Activated T-helper 2 cell treated with anti-CD3 and anti-CD28 coated beads, Interferon-gamma antibody, Interleukin-2, Interleukin-4, amounts not matched to agents 10 μg/mL and 5 μg/mL and 100 μg/mL, durations not matched to agents 14 hours and 24 hours and 36 hours (primary cell): ENCODE measurements around the gene CPSF3. TPM values are rescaled to one million over a fixed set of nuclear protein-coding genes. Genes with fewer than 3 reads are reported as not detected.
"Not testable (repeated sequence)": the region's sequence is repeated elsewhere in the genome, so short reads cannot be mapped to it uniquely, and the experiment has no call there.

Source experiments
- DNase-seq: peaks from one replicate; pipeline ENCODE4 v3.0.0; 2021; ENCODE audit warnings: low spot score
- H3K27ac Mint-ChIP-seq: one replicate; pipeline ENCODE4 v1.8.0; 2021; ENCODE audit warnings: mixed read lengths
- H3K27me3 Mint-ChIP-seq: one replicate; pipeline ENCODE4 v1.8.0; 2021; ENCODE audit warnings: low read depth, mixed read lengths
- H3K36me3 Mint-ChIP-seq: one replicate; pipeline ENCODE4 v1.8.0; 2021; ENCODE audit warnings: low read depth, mixed read lengths
- H3K4me1 Mint-ChIP-seq: one replicate; pipeline ENCODE4 v1.8.0; 2021; ENCODE audit warnings: low read depth, mixed read lengths
- H3K4me3 Mint-ChIP-seq: one replicate; pipeline ENCODE4 v1.8.0; 2021; ENCODE audit warnings: low read depth, mild to moderate bottlenecking, moderate library complexity, mixed read lengths
- H3K9me3 Mint-ChIP-seq: one replicate; pipeline ENCODE4 v1.8.0; 2021; ENCODE audit warnings: mixed read lengths
- intact Hi-C: fragments of 100-400 bp; cut with micrococcal nuclease; formaldehyde crosslinking; loops from one replicate; pipeline ENCODE4 v1.15.1; 2023
- total RNA-seq: library from RNA; stranded (reverse); gene quantifications from 2 replicates; pipeline ENCODE4 v1.2.3, GENCODE V29; 2022

Gene CPSF3
- total RNA-seq, 1 donor from 2014 or later, result 69.5 TPM

GRCh38 chr2:9492927-9493326 is 69.5 kb downstream of the CPSF3 start:
- Mint-ChIP-seq H3K9me3 (no peaks in the 10 kb centered on the region), H3K4me3 (no peak overlapping the region), H3K27me3 (no peaks in the 10 kb centered on the region), H3K4me1 (peaks cover 22% of the 10 kb centered on the region), H3K36me3 (peaks cover 85% of the 10 kb centered on the region), H3K27ac (no peak overlapping the region)
- no peak for DNase-seq
- intact Hi-C loops, result no loop called here

DNA sequence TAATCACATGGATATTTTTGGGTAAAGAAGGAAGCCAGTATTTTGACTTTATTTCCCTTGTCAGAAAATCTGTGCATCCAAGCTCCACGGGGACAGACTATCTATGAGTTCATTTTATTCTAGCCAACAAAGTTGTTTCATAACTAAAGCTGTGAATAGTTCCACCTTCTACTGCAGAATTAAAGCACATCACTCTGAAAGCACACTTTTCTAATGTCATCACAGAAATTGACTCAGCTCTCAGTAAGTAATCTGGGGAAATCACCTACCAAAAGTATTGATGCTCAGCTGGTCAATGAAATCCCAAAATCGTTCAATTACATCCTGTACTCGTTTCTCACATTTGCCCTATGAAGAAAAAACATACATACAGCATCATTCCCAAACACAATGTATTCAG is 70.0 kb downstream of the CPSF3 start:
- Mint-ChIP-seq H3K36me3 (peaks cover 84% of the 10 kb centered on the region), H3K4me3 (no peak overlapping the region), H3K27me3 (no peaks in the 10 kb centered on the region), H3K4me1 (peaks cover 21% of the 10 kb centered on the region), H3K9me3 (no peaks in the 10 kb centered on the region), H3K27ac (no peak overlapping the region)
- intact Hi-C loops, result no loop called here
- no peak for DNase-seq

GRCh38 chr2:9494081-9494480 is 70.6 kb downstream of the CPSF3 start:
- Mint-ChIP-seq H3K9me3 (no peaks in the 10 kb centered on the region), H3K4me3 (no peak overlapping the region), H3K27ac (peak overlapping the region; percentile 24), H3K4me1 (peaks cover 16% of the 10 kb centered on the region), H3K36me3 (peaks cover 81% of the 10 kb centered on the region), H3K27me3 (no peaks in the 10 kb centered on the region)
- intact Hi-C loops, result no loop called here
- no peak for DNase-seq

DNA sequence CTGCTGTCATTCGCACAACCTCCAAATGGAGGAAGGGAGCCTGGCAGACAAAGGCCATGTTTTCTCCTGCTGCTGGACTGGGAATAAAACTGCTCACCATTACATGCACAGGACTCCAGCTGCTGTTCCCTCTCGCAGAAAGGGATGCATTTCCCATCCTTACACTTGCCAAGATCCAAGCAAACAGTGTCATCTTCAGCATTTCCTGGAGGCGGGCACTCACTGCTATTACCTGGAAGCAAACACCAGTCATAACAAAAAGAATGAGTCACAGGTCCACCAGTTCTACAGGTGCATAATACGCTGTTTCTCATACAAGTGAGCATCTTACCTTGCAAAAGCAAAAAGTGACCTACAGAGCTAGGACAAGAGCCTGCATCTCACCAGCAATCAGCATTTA is 73.6 kb downstream of the CPSF3 start:
- intact Hi-C loops, result no loop called here
- Mint-ChIP-seq H3K9me3 (no peaks in the 10 kb centered on the region), H3K27ac (no peak overlapping the region), H3K27me3 (no peaks in the 10 kb centered on the region), H3K4me1 (peaks cover 16% of the 10 kb centered on the region), H3K4me3 (no peak overlapping the region), H3K36me3 (peaks cover 72% of the 10 kb centered on the region)
- DNase-seq, result no peak

- intact Hi-C loops, result no loop called here
- no peaks in the 10 kb centered on the region for H3K9me3 Mint-ChIP-seq
- H3K27ac Mint-ChIP-seq, result no peak overlapping the region
- H3K4me3 Mint-ChIP-seq, result no peak overlapping the region
- H3K27me3 Mint-ChIP-seq, result no peaks in the 10 kb centered on the region
- peaks cover 16% of the 10 kb centered on the region for H3K4me1 Mint-ChIP-seq
- no peak for DNase-seq
- peaks cover 70% of the 10 kb centered on the region for H3K36me3 Mint-ChIP-seq
Observed at GRCh38 chr2:9498210-9498609, 74.8 kb downstream of the CPSF3 start.

DNA sequence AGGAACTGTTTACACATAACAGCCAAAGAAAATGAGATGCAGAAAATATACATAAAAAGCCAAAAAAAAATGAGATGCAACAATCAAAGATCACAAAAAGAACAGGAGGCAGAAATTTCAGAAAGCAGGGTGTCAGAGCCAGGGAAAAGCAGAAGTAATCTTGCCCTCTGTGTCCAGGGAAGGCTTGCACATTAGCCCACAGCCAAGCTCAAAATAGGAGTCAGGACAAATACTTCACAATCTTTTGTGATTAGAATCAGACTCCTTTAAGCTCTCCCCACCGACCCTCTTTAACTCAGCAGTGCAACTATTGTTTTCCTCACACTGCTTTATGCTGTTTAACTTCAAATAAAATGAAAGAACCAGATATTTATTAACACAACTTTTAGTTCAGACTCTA is 85.5 kb downstream of the CPSF3 start:
- Mint-ChIP-seq H3K4me1 (no peaks in the 10 kb centered on the region), H3K36me3 (peaks cover 62% of the 10 kb centered on the region), H3K27ac (no peak overlapping the region), H3K4me3 (no peak overlapping the region), H3K9me3 (no peaks in the 10 kb centered on the region), H3K27me3 (no peaks in the 10 kb centered on the region)
- intact Hi-C loops, result no loop called here
- DNase-seq, result no peak

DNA sequence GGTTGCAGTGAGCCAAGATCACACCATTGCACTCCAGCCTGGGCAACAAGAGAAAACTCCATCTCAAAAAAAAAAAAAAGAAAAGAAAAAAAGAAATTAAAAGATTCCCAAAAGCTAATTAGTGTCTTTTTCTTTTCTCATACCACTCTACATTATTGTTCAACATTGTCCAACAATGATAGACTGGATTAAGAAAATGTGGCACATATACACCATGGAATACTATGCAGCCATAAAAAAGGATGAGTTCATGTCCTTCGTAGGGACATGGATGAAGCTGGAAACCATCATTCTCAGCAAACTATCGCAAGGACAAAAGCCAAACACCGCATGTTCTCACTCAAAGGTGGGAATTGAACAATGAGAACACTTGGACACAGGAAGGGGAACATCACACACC is 90.5 kb downstream of the CPSF3 start:
- H3K9me3 Mint-ChIP-seq, DNase-seq, H3K27me3 Mint-ChIP-seq, H3K27ac Mint-ChIP-seq, H3K4me3 Mint-ChIP-seq, H3K4me1 Mint-ChIP-seq, intact Hi-C loops: not testable (repeated sequence)
- H3K36me3 Mint-ChIP-seq, result peaks cover 56% of the 10 kb centered on the region

DNA sequence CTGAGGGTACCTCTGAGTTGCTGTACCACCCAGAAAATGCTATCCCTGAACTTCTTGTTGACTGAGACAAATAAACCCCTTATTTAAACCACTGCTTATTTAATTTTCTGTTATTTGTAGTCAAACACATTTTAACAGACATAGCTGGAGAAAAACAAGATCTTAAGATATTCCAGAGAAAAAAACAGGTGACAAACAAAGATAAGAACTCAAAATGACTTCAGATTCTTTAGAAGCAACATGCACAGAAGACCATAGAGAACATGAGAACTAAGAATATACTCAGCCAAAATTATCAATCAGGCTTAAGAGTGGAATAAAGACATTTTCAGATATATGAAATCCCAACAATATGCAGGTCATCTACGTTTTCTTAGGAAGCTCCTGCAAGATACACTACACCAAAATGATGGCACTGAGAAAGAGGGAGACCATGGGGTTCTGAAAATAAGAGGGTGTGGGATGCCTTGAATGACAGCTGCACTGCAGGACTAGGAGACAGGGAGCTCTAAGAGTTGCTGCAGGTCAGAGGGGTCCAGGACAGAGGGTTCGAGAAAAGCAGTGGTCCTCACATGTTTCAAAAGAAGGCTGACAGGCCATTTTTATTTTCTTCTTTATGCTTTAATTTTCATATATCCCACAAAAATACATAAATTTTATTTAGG is 93.8 kb downstream of the CPSF3 start:
- H3K27ac Mint-ChIP-seq, result no peak overlapping the region
- no peak overlapping the region for H3K4me3 Mint-ChIP-seq
- peaks cover 2% of the 10 kb centered on the region for H3K4me1 Mint-ChIP-seq
- no peaks in the 10 kb centered on the region for H3K27me3 Mint-ChIP-seq
- no peaks in the 10 kb centered on the region for H3K9me3 Mint-ChIP-seq
- intact Hi-C loops, result no loop called here
- peaks cover 66% of the 10 kb centered on the region for H3K36me3 Mint-ChIP-seq
- no peak for DNase-seq

DNA sequence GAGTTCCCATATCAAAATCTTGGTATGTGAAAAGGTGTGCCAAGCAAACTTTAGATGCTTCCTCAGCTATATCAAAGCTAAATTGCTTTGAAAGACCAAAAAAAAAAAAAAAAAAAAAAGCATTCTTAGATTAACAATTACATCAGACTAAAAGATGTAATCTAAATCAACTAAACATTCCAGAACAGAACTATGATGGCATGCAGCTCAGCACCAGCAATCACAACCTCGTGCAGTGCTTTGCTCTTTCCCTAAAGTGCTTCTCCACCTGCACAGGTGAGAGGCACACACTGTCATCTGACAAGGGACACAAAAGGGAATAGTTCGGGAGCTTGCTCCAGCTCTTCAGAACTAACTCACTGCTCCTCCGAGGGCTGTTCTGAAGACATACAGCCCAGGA is 94.7 kb downstream of the CPSF3 start:
- intact Hi-C loops, result no loop called here
- Mint-ChIP-seq H3K9me3 (no peaks in the 10 kb centered on the region), H3K27me3 (no peaks in the 10 kb centered on the region), H3K4me1 (peaks cover 2% of the 10 kb centered on the region), H3K27ac (no peak overlapping the region), H3K36me3 (peaks cover 60% of the 10 kb centered on the region), H3K4me3 (no peak overlapping the region)
- DNase-seq, result no peak

GRCh38 chr2:9518780-9519179 is 95.3 kb downstream of the CPSF3 start:
- intact Hi-C loops, result no loop called here
- H3K9me3 Mint-ChIP-seq, result no peaks in the 10 kb centered on the region

GRCh38 chr2:9519250-9519649 is 95.8 kb downstream of the CPSF3 start:
- peak overlapping the region; percentile 33 for H3K27ac Mint-ChIP-seq
- peaks cover 57% of the 10 kb centered on the region for H3K36me3 Mint-ChIP-seq

More at GRCh38 chr2:9518780-9519179, 95.3 kb downstream of the CPSF3 start:
- H3K27me3 Mint-ChIP-seq, result no peaks in the 10 kb centered on the region
- peaks cover 57% of the 10 kb centered on the region for H3K36me3 Mint-ChIP-seq
- H3K4me1 Mint-ChIP-seq, result peaks cover 2% of the 10 kb centered on the region
- no peak for DNase-seq
- no peak overlapping the region for H3K27ac Mint-ChIP-seq
- H3K4me3 Mint-ChIP-seq, result no peak overlapping the region

More at GRCh38 chr2:9519250-9519649, 95.8 kb downstream of the CPSF3 start:
- Mint-ChIP-seq H3K4me1 (peaks cover 2% of the 10 kb centered on the region), H3K27me3 (no peaks in the 10 kb centered on the region), H3K9me3 (no peaks in the 10 kb centered on the region), H3K4me3 (no peak overlapping the region)
- DNase-seq, result no peak
- intact Hi-C loops, result no loop called here
